Effector CD4-positive, alpha-beta T cell (primary cell): ENCODE results near the gene LRMDA.

Experiments
- DNase-seq: peaks from one replicate; pipeline ENCODE4 v3.0.0-alpha.2; 2020

LRMDA gene

GRCh38 chr10:75449382-75450074 is 18.1 kb downstream of the LRMDA start:
- no peak for DNase-seq

GRCh38 chr10:75450075-75450445 is 18.6 kb downstream of the LRMDA start:
- no peak for DNase-seq

GRCh38 chr10:75450644-75451640 is 19.5 kb downstream of the LRMDA start:
- DNase-seq = no peak

DNA sequence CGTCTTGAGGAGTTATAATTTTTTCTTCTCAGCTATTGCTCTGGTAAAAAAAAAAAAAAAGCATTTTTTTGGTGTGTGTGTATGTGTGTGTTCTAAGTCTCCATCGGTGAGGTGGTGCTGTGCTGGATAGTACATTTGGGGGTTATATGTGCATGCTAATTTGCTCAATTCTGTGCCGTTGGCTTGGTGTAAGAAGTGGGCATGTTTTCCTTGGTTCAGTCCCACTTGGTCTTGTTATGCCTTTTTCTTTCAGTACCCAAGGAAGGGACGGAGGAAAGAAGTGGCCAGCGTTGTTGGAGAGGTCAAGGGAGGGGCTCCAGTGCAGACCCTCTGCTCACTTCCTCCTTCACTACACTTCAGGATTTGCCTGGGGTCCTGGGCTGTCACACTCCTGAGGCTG is 20.4 kb downstream of the LRMDA start:
- no peak for DNase-seq

- DNase-seq = no peak
Observed at GRCh38 chr10:75452997-75453396, 21.6 kb downstream of the LRMDA start.

- DNase-seq = no peak
Observed at GRCh38 chr10:75456122-75456521, 24.7 kb downstream of the LRMDA start.

DNA sequence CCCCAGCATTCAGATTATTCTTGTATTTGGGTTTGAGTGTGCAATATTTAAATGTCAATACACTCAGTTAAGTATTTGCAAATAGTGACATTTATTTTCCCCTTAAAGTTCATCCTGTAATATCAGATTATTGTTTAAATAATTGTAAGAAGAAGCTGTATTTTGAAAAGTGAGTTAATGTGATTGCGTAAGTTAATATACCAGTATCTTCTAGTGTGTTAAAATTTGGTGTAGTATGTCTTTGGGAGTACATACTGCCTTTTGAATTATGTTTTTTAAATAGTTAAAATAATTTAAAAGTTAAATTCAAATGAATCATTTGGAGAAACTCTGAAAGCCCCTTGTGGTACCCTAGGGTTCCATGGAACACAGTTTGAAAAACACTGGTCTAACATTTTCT is 28.6 kb downstream of the LRMDA start:
- DNase-seq = no peak

GRCh38 chr10:75461672-75462649 is 30.5 kb downstream of the LRMDA start:
- no peak for DNase-seq

GRCh38 chr10:75462865-75463264 is 31.4 kb downstream of the LRMDA start:
- no peak for DNase-seq

DNA sequence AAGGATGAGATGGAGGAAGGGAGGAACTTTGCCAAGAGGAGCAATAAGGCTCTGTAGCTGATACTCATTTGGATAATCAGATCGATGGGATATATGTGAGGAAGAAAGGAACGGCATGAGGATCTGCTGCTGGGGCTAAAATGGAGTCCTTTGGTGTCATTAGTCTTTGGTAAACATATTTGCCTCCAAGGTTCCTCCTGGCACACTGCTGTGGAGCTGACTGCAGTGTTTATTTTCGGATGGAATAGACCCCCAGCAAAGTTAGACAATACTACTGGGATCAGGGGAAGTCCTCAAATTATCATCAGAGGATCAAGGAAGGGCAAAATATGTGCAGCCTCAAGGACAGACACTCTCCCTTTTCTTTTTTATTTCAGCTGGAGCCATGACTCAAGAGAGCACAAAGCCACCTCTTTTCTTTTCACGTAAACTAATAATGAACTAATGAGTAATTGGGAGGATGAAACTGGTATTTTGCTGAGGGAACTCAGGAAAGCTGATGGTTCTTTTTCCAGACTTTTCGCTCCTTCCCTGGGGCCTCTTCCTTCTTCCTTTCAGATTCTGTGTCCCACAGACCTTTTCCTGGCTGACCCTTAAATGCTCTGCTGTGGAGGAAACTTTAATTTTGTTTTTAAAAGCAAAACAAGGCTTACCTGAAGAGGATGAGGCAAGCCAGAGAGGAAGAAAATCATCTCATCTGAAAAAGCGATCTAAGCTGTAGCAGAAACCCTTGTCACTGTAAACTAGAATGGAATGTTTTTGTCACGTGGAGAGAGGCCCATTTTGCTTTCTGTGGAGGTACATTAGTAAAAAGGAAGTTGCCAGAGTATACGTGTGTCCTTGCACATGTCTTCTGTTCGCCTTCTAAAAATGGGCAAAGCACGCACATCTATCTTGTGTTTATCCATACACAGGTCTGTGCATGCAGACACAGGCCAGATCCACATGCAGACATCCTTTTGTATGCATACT is 33.3 kb downstream of the LRMDA start:
- DNase-seq = no peak

DNA sequence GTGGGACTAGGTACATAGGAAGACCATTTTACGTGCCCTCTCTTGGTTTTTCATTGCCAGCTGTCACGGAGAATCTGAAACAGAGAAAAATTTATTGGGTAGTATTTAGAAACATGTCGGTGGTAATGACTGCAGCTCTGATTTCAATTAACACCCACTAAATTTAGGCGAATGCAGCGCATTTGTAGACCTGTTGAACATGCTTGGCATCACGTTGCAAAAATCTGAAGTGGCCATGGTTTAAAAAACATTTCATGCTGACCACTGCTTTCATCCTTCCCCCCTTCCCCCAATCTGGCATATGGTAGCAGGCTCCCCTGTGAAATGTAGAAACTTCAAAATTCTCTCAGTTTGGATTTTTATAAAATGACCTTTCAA is 34.0 kb downstream of the LRMDA start:
- DNase-seq = no peak

GRCh38 chr10:75466001-75466400 is 34.6 kb downstream of the LRMDA start:
- DNase-seq = no peak

DNA sequence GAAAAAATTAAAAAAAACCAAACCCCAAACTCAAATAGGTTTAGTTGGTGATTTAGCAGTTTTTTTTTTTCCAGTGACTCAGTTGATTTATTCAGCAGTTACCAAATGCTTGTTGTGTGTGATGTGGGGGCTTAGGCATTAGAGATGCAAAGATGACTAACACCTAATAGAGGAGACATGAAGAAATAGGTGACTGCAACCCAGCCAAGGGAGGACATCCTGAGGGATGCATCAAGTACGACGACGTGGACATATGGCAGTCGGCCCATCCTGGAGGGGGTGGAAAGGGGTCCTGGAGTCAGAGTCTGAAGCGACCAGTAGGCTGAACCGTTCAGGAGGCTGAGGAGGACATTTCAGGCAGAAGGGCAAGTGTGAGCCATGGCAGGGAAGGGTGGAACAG is 35.5 kb downstream of the LRMDA start:
- no peak for DNase-seq

GRCh38 chr10:75468612-75469005 is 37.2 kb downstream of the LRMDA start:
- DNase-seq = no peak

DNA sequence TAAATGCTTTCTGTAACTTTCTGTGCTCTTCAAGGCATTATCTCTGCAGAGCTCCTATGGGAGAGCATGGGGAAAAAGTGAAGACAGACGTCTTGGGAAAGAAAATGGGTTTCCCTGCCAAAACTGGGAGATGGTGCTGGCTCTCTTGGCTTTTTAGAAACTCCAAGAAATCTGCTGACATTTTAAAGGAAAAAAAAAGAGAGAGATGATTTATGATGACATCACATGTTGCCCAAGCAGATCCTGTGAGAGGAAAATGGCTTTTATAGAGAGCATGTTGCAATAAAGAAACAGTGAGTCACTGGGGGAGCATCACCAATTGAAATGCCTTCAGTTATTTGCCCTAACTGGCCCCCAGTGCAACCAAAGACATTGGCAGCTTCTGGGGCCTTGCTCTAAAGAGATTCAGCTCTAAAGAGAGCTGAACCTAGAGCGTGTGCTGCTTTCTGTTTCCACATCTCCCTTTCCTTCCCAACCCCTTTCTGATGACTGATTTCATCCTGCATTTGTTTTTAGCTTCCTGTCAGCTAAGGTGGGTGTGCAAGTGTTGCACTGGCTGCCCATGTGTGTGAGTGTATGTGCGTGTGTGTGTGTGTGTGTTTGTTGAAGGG is 37.7 kb downstream of the LRMDA start:
- no peak for DNase-seq

- DNase-seq = no peak
Observed at GRCh38 chr10:75470901-75471300, 39.5 kb downstream of the LRMDA start.

DNA sequence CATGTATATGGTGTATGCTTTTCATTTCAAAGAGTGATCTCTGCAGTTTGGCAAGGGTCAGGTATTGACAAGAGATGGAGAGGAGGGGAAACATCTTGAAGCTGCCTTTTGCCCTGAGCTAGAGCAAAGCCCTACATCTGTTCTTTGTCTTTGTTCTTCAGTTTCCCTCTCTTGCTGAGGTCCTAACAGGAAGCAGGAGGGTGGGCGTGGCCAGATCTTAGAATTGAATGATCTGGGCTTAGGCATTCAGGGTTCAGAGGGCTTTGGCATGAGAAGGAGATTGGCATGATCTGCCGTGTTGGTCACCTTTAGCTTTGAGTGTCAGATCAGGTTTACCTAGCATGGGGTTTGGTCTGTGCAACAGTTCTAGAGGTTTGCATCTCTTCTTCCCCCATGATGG is 41.3 kb downstream of the LRMDA start:
- DNase-seq = no peak

- DNase-seq = no peak
Observed at GRCh38 chr10:75474106-75474505, 42.7 kb downstream of the LRMDA start.

GRCh38 chr10:75475460-75476182 is 44.2 kb downstream of the LRMDA start:
- no peak for DNase-seq

- DNase-seq = no peak
Observed at GRCh38 chr10:75476569-75476968, 45.1 kb downstream of the LRMDA start.

DNA sequence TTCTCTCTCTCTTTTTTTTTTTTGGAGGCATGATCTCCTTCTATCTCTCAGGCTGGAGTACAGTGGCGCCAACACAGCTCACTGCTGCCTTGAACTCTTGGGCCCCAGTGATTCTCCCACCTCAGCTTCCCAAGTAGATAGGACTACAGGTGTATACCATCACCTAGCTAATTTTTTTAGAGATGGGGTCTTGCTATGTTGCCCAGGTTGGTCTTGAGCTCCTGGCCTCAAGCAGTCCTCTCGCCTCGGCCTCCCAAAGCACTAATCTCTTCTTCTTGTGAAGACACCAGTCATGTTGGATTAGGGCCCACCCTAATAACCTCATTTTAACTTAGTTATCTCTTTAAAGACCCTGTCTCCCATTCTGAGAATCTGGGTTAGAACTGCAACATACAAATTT is 45.6 kb downstream of the LRMDA start:
- no peak for DNase-seq
